Right ventricle myocardium inferior (tissue), 1 donor: ENCODE results near the gene ITPRID1. TPM values are rescaled to one million over a fixed set of nuclear protein-coding genes. Genes with fewer than 3 reads are reported as not detected.
A peak's percentile ranks its signal among the peaks of the same experiment; 100 is the strongest.

Experiments
- ATAC-seq: fragments of 200-7000 bp; cut with Tn5 transposase; one replicate; pipeline ENCODE4 v1.9.1; 2020; ENCODE audit warnings: mild to moderate bottlenecking, moderate library complexity
- DNase-seq: peaks from one replicate; pipeline ENCODE4 v3.0.0; 2021; ENCODE audit errors: missing footprints
- intact Hi-C: fragments of 100-400 bp; cut with DNase I; formaldehyde crosslinking; loops from one replicate; pipeline ENCODE4 v1.11.0; 2022
- total RNA-seq: library from RNA; stranded (reverse); fragmentation: NEBNext Ultra II Directional; extraction: Animal tissue kit (Norgen Biotek cat#: 25700); gene quantifications from one replicate; pipeline ENCODE4 v1.2.1, GENCODE V29; 2021
- donor health status: DM: no; HTN: yes; CAD: no; lungs with severe emphysema.

Gene ITPRID1
- total RNA-seq, 1 donor from 2014 or later, result not detected

- intact Hi-C loops, result no loop called here
- ATAC-seq (no peak), DNase-seq (no peak)
Measured at GRCh38 chr7:31595390-31595789, 81.5 kb downstream of the ITPRID1 start.

- intact Hi-C loops, result no loop called here
- DNase-seq, result no peak
Measured at GRCh38 chr7:31602041-31602625, 88.2 kb downstream of the ITPRID1 start.

GRCh38 chr7:31603046-31603445 lies 89.2 kb downstream of the ITPRID1 start:
- ATAC-seq, result no peak

More at GRCh38 chr7:31602041-31602625, 88.2 kb downstream of the ITPRID1 start:
- no peak for ATAC-seq

GRCh38 chr7:31613604-31614003 lies 99.7 kb downstream of the ITPRID1 start:
- intact Hi-C loops, result no loop called here
- DNase-seq (no peak), ATAC-seq (no peak)

More at GRCh38 chr7:31603046-31603445, 89.2 kb downstream of the ITPRID1 start:
- DNase-seq, result no peak
- intact Hi-C loops, result no loop called here

- intact Hi-C loops, result loop anchor here (5.0 kb wide), 1 partner anchor 441 kb away; no protein-coding TSS in a partner anchor
Measured at GRCh38 chr7:31633467-31633866, 119.6 kb downstream of the ITPRID1 start.

GRCh38 chr7:31633894-31634494 lies 120.1 kb downstream of the ITPRID1 start:
- intact Hi-C loops, result loop anchor here (2.0 to 5.0 kb wide), 3 partner anchors 191 to 499 kb away; no protein-coding TSS in a partner anchor
- no peak for DNase-seq

More at GRCh38 chr7:31633467-31633866, 119.6 kb downstream of the ITPRID1 start:
- ATAC-seq (no peak), DNase-seq (no peak)

GRCh38 chr7:31640381-31640780 lies 126.5 kb downstream of the ITPRID1 start:
- ATAC-seq (no peak), DNase-seq (no peak)
- intact Hi-C loops, result loop anchor here (10.0 kb wide), 1 partner anchor 94 kb away; no protein-coding TSS in a partner anchor

More at GRCh38 chr7:31633894-31634494, 120.1 kb downstream of the ITPRID1 start:
- peak; percentile 76 for ATAC-seq

- intact Hi-C loops, result loop anchor here (10.0 kb wide), 1 partner anchor 92 kb away; no protein-coding TSS in a partner anchor
- ATAC-seq, result no peak
Measured at GRCh38 chr7:31642681-31643115, 128.8 kb downstream of the ITPRID1 start.

GRCh38 chr7:31646942-31647341 lies 133.1 kb downstream of the ITPRID1 start:
- intact Hi-C loops, result loop anchor here (10.0 kb wide), 1 partner anchor 88 kb away; no protein-coding TSS in a partner anchor
- DNase-seq (no peak), ATAC-seq (no peak)

More at GRCh38 chr7:31642681-31643115, 128.8 kb downstream of the ITPRID1 start:
- DNase-seq, result no peak

- ATAC-seq, result no peak
- intact Hi-C loops, result loop anchor here (10.0 kb wide), 1 partner anchor 87 kb away; no protein-coding TSS in a partner anchor
- DNase-seq, result no peak
Measured at GRCh38 chr7:31647511-31647910, 133.6 kb downstream of the ITPRID1 start.

- intact Hi-C loops, result loop anchor here (10.0 kb wide), 1 partner anchor 87 kb away; no protein-coding TSS in a partner anchor
- ATAC-seq (no peak), DNase-seq (no peak)
Measured at GRCh38 chr7:31648288-31648687, 134.4 kb downstream of the ITPRID1 start.

GRCh38 chr7:31648880-31649279 lies 135.0 kb downstream of the ITPRID1 start:
- intact Hi-C loops, result loop anchor here (10.0 kb wide), 1 partner anchor 86 kb away; no protein-coding TSS in a partner anchor
- ATAC-seq (no peak), DNase-seq (no peak)

- no peak for DNase-seq
- intact Hi-C loops, result no loop called here
- no peak for ATAC-seq
Measured at GRCh38 chr7:31651234-31652062, 137.6 kb downstream of the ITPRID1 start.

- no peak for DNase-seq
- ATAC-seq, result no peak
- intact Hi-C loops, result no loop called here
Measured at GRCh38 chr7:31652063-31652326, 138.1 kb downstream of the ITPRID1 start.

- ATAC-seq (no peak), DNase-seq (no peak)
- intact Hi-C loops, result no loop called here
Measured at GRCh38 chr7:31663072-31663471, 149.2 kb downstream of the ITPRID1 start.

- ATAC-seq, result no peak
- intact Hi-C loops, result no loop called here
- DNase-seq, result no peak
Measured at GRCh38 chr7:31664890-31665289, 151.0 kb downstream of the ITPRID1 start.

- DNase-seq (no peak), ATAC-seq (no peak)
- intact Hi-C loops, result no loop called here
Measured at GRCh38 chr7:31665546-31665945, 151.7 kb downstream of the ITPRID1 start.

GRCh38 chr7:31669461-31669860 lies 155.6 kb downstream of the ITPRID1 start:
- no peak for DNase-seq
- intact Hi-C loops, result no loop called here
- ATAC-seq, result no peak

GRCh38 chr7:31679574-31680305 lies 165.8 kb downstream of the ITPRID1 start:
- DNase-seq (no peak), ATAC-seq (no peak)
- intact Hi-C loops, result no loop called here
